Ovary (tissue), 3 donors: ENCODE data around the gene SPARC.

Experiments
- CTCF ChIP-seq, 3 donors: fragments of 450-650 bp in 2 of 3; fragments of 200-600 bp in 1 of 3; IDR thresholded peaks; one replicate each; pipeline versions ENCODE4 v1.5.1 to v1.8.0; 2016 to 2022; ENCODE audit warnings: antibody characterized with exemption in 3 of 3, mild to moderate bottlenecking in 1 of 3
- EP300 ChIP-seq: sonication (generic); formaldehyde crosslinking; IDR thresholded peaks from one replicate; pipeline ENCODE4 v1.6.1; 2017; ENCODE audit warnings: antibody characterized with exemption
- donor health status: DM: no; HTN: no; CAD: no.

- TF ChIP-seq CTCF (IDR thresholded peaks at IDR 0.05) = no peak
- no peak for TF ChIP-seq EP300
Measured at GRCh38 chr5:151688436-151688835, 1.7 kb upstream of the SPARC start.
